Kidney capillary endothelial cell (primary cell): ENCODE measurements around the gene NPHS1.

Source experiments
- DNase-seq: peaks from one replicate; pipeline ENCODE4 v3.0.0-alpha.2; 2018; ENCODE audit warnings: low spot score

Gene NPHS1

GRCh38 chr19:35787227-35787799, 65.0 kb downstream of the NPHS1 start:
- DNase-seq = no peak

GRCh38 chr19:35786299-35787160, 65.8 kb downstream of the NPHS1 start:
- no peak for DNase-seq

GRCh38 chr19:35785339-35785627, 67.0 kb downstream of the NPHS1 start:
- no peak for DNase-seq

- DNase-seq = no peak
Measured at GRCh38 chr19:35784503-35785338, 67.6 kb downstream of the NPHS1 start.

GRCh38 chr19:35783469-35784434, 68.6 kb downstream of the NPHS1 start:
- no peak for DNase-seq

GRCh38 chr19:35782589-35782988, 69.7 kb downstream of the NPHS1 start:
- DNase-seq = no peak

GRCh38 chr19:35781650-35782049, 70.7 kb downstream of the NPHS1 start:
- no peak for DNase-seq

- no peak for DNase-seq
Measured at GRCh38 chr19:35780717-35781116, 71.6 kb downstream of the NPHS1 start.

GRCh38 chr19:35780058-35780457, 72.2 kb downstream of the NPHS1 start:
- DNase-seq = no peak

- no peak for DNase-seq
Measured at GRCh38 chr19:35779033-35779432, 73.3 kb downstream of the NPHS1 start.

GRCh38 chr19:35777961-35778360, 74.3 kb downstream of the NPHS1 start:
- no peak for DNase-seq

- DNase-seq = no peak
Measured at GRCh38 chr19:35777086-35777841, 75.0 kb downstream of the NPHS1 start.

GRCh38 chr19:35776102-35776788, 76.1 kb downstream of the NPHS1 start:
- DNase-seq = no peak
